HCT116 (cell line): ENCODE measurements around the gene MYLIP. TPM values are rescaled to one million over a fixed set of nuclear protein-coding genes. Genes with fewer than 3 reads are reported as not detected.

ENCODE experiments used
- ATAC-seq: fragments of 200-7000 bp; cut with Tn5 transposase; 2 replicates; pipeline ENCODE4 v1.9.1; 2020; ENCODE audit warnings: mild to moderate bottlenecking, moderate library complexity
- BruUV-seq: library from RNA; stranded (reverse); fragments of 400-500 nt; replicated peaks from 2 replicates; lab custom pipeline; 2021; lab: Mats Ljungman, UMichigan
- CTCF ChIA-PET: fragments of 300-600 bp; sonication (Branson Sonifier 250); formaldehyde crosslinking; loops from one replicate; lab custom pipeline; 2021; ENCODE audit warnings: antibody characterized with exemption; lab: Charles Lee
- POLR2A ChIA-PET: fragments of 300-600, 350-600 bp; sonication (Branson Sonifier 250); formaldehyde crosslinking; loops from one replicate; lab custom pipeline; 2021; ENCODE audit warnings: antibody characterized with exemption; lab: Charles Lee
- RAD21 ChIA-PET, 2 experiments: fragments of 300-600 bp; sonication (Branson Sonifier 250); formaldehyde crosslinking; loops; one replicate each; lab custom pipeline; 2023; ENCODE audit warnings: low total read pairs in 2 of 2; ENCODE audit not compliant: uncharacterized antibody in 2 of 2, unreplicated experiment in 2 of 2, low non-redundant PET in 1 of 2; lab: Charles Lee
- DNase-seq: peaks from one replicate; pipeline ENCODE4 v3.0.0-alpha.2; 2010; ENCODE audit warnings: low read depth, low spot score
- H2AFZ ChIP-seq: fragments of 200-600 bp; shearing (Covaris generic), sonication (generic); 2 replicates; pipeline ENCODE4 v1.6.1; 2017; ENCODE audit warnings: low read depth, mixed run types, mixed read lengths, antibody characterized with exemption, low read length; ENCODE audit not compliant: poor library complexity, severe bottlenecking
- H3K27ac ChIP-seq: 2 replicates; pipeline ENCODE4 v1.5.1; 2012; ENCODE audit warnings: low read depth, low read length
- H3K27me3 ChIP-seq: fragments of 200-600 bp; sonication (generic); 2 replicates; pipeline ENCODE4 v1.6.1; 2016; ENCODE audit warnings: mixed run types, low read length, mixed read lengths; ENCODE audit not compliant: insufficient read depth
- H3K36me3 ChIP-seq, 2 experiments: fragments of 200-500 bp in 1 of 2; fragments of 200-600 bp in 1 of 2; sonication (Bioruptor generic) in 1 of 2; sonication (generic) in 1 of 2; 2 replicates each; pipeline versions ENCODE4 v1.5.1 to v1.6.1; 2014 to 2016; ENCODE audit warnings: low read length in 2 of 2, inconsistent platforms in 1 of 2, mixed read lengths in 1 of 2, mixed run types in 1 of 2; ENCODE audit not compliant: insufficient read depth in 2 of 2, control insufficient read depth in 1 of 2
- H3K4me1 ChIP-seq, 2 experiments: fragments of 200-600 bp in 1 of 2; sonication (generic) in 1 of 2; 2 replicates each; pipeline versions ENCODE4 v1.5.1 to v1.6.1; 2012 to 2017; ENCODE audit warnings: low read length in 2 of 2, inconsistent platforms in 1 of 2, mild to moderate bottlenecking in 1 of 2, mixed read lengths in 1 of 2, mixed run types in 1 of 2, moderate library complexity in 1 of 2; ENCODE audit not compliant: insufficient read depth in 2 of 2, control insufficient read depth in 1 of 2
- H3K4me2 ChIP-seq: fragments of 200-600 bp; sonication (generic); 2 replicates; pipeline ENCODE4 v1.6.1; 2017; ENCODE audit warnings: mixed run types, low read length, mixed read lengths
- H3K4me3 ChIP-seq, 2 experiments: fragments of 200-600 bp in 1 of 2; sonication (generic) in 1 of 2; replicated peaks in 1 of 2; 2 replicates each; pipeline ENCODE4 v1.5.1; 2011 to 2016; ENCODE audit warnings: low read length in 2 of 2, control low read depth in 1 of 2, low read depth in 1 of 2, mild to moderate bottlenecking in 1 of 2, mixed read lengths in 1 of 2, mixed run types in 1 of 2
- H3K79me2 ChIP-seq: fragments of 200-600 bp; sonication (generic); 2 replicates; pipeline ENCODE4 v1.6.1; 2017; ENCODE audit warnings: mild to moderate bottlenecking, mixed run types, low read length, moderate library complexity, mixed read lengths; ENCODE audit not compliant: insufficient read depth
- H3K9ac ChIP-seq: fragments of 200-600 bp; sonication (generic); 2 replicates; pipeline ENCODE4 v1.6.1; 2016; ENCODE audit warnings: low read length, mixed read lengths
- H3K9me2 ChIP-seq: fragments of 200-600 bp; sonication (generic), shearing (Covaris generic); 2 replicates; pipeline ENCODE4 v1.6.1; 2017; ENCODE audit warnings: mixed run types, mild to moderate bottlenecking, moderate library complexity; ENCODE audit not compliant: insufficient read depth
- H3K9me3 ChIP-seq, 2 experiments: fragments of 200-500 bp in 1 of 2; fragments of 200-600 bp in 1 of 2; sonication (Bioruptor generic) in 1 of 2; sonication (generic) in 1 of 2; 2 replicates each; pipeline ENCODE4 v1.6.1; 2014 to 2017; ENCODE audit warnings: low read length in 2 of 2, mixed read lengths in 2 of 2, inconsistent platforms in 1 of 2, low read depth in 1 of 2, mild to moderate bottlenecking in 1 of 2, mixed run types in 1 of 2, moderate library complexity in 1 of 2; ENCODE audit not compliant: control insufficient read depth in 1 of 2, insufficient read depth in 1 of 2
- H4K20me1 ChIP-seq: fragments of 200-600 bp; sonication (generic), shearing (Covaris generic); 2 replicates; pipeline ENCODE4 v1.6.1; 2017; ENCODE audit warnings: mixed run types, mild to moderate bottlenecking, moderate library complexity; ENCODE audit not compliant: insufficient read depth
- ATF3 ChIP-seq: IDR thresholded peaks from 2 replicates; pipeline ENCODE4 v1.6.1; 2012
- CBX3 ChIP-seq: IDR thresholded peaks from 2 replicates; pipeline ENCODE4 v1.6.1; 2012; ENCODE audit warnings: low read depth
- CEBPB ChIP-seq: IDR thresholded peaks from 2 replicates; pipeline ENCODE4 v1.6.1; 2012; ENCODE audit warnings: low read depth
- ELF1 ChIP-seq: IDR thresholded peaks from 2 replicates; pipeline ENCODE4 v1.6.1; 2012; ENCODE audit warnings: low read depth, borderline replicate concordance
- EZH2 ChIP-seq: fragments of 200-600 bp; sonication (generic); IDR thresholded peaks from 2 replicates; pipeline ENCODE4 v1.6.1; 2017; ENCODE audit warnings: antibody characterized with exemption, mixed run types
- EZH2phosphoT487 ChIP-seq: fragments of 200-600 bp; IDR thresholded peaks from 2 replicates; pipeline ENCODE4 v1.6.1; 2018; ENCODE audit warnings: antibody characterized with exemption, borderline replicate concordance
- JUND ChIP-seq: IDR thresholded peaks from 2 replicates; pipeline ENCODE4 v1.6.1; 2012
- MAX ChIP-seq: IDR thresholded peaks from 2 replicates; pipeline ENCODE4 v1.6.1; 2012
- POLR2A ChIP-seq: IDR thresholded peaks from 2 replicates; pipeline ENCODE4 v1.7.0; 2011; ENCODE audit warnings: borderline replicate concordance; ENCODE audit not compliant: insufficient read depth, insufficient read length; ENCODE audit errors: extremely low read depth
- POLR2AphosphoS5 ChIP-seq: IDR thresholded peaks from 2 replicates; pipeline ENCODE4 v1.6.1; 2011; ENCODE audit warnings: mild to moderate bottlenecking, low read depth, low read length, moderate library complexity
- SIN3A ChIP-seq: IDR thresholded peaks from 2 replicates; pipeline ENCODE4 v1.6.1; 2012; ENCODE audit warnings: low read depth
- intact Hi-C: fragments of 100-400 bp; cut with micrococcal nuclease; formaldehyde crosslinking; loops from 2 replicates; pipeline ENCODE4 v1.10.0; 2022
- total RNA-seq: library from RNA; stranded (reverse); gene quantifications from one replicate; pipeline ENCODE4 v1.2.1, GENCODE V29; 2021; ENCODE audit not compliant: unreplicated experiment
- TF ChIP-seq, protein P1 (sequence below): IDR thresholded peaks from 2 replicates; pipeline ENCODE4 v1.6.1; 2012; ENCODE audit warnings: low read depth

Gene MYLIP
- total RNA-seq, 1 experiment from 2014 or later = 10.6 TPM

GRCh38 chr6:16135066-16135465 lies 6.2 kb downstream of the MYLIP start:
- Histone ChIP-seq H3K27ac (no peak overlapping the region), H3K4me3 (no peak overlapping the region), H3K36me3 (0 out of 4 replicates have a peak, but pooled peaks cover 0 to 2% of the 10 kb centered on the region in 2 experiments), H3K79me2 (peaks cover 46% of the 10 kb centered on the region), H3K4me2 (no peak overlapping the region), H4K20me1 (no peaks in the 10 kb centered on the region; the same call in 1 of the 2 replicates), H3K9me2 (no peaks in the 10 kb centered on the region), H2AFZ (no peak overlapping the region), H3K9ac (no peak overlapping the region), H3K4me1 (peaks cover 27 to 33% of the 10 kb centered on the region in 2 experiments), H3K9me3 (no peaks in the 10 kb centered on the region), H3K27me3 (no peaks in the 10 kb centered on the region)
- RAD21 ChIA-PET = no interaction called here
- TF ChIP-seq JUND (no peak), MAX (no peak), EZH2 (no peak), CEBPB (no peak), ATF3 (no peak), EZH2phosphoT487 (no peak), ELF1 (no peak), POLR2A (no peak), POLR2AphosphoS5 (no peak), SIN3A (no peak), CBX3 (no peak)
- TF ChIP-seq, protein P1, sequence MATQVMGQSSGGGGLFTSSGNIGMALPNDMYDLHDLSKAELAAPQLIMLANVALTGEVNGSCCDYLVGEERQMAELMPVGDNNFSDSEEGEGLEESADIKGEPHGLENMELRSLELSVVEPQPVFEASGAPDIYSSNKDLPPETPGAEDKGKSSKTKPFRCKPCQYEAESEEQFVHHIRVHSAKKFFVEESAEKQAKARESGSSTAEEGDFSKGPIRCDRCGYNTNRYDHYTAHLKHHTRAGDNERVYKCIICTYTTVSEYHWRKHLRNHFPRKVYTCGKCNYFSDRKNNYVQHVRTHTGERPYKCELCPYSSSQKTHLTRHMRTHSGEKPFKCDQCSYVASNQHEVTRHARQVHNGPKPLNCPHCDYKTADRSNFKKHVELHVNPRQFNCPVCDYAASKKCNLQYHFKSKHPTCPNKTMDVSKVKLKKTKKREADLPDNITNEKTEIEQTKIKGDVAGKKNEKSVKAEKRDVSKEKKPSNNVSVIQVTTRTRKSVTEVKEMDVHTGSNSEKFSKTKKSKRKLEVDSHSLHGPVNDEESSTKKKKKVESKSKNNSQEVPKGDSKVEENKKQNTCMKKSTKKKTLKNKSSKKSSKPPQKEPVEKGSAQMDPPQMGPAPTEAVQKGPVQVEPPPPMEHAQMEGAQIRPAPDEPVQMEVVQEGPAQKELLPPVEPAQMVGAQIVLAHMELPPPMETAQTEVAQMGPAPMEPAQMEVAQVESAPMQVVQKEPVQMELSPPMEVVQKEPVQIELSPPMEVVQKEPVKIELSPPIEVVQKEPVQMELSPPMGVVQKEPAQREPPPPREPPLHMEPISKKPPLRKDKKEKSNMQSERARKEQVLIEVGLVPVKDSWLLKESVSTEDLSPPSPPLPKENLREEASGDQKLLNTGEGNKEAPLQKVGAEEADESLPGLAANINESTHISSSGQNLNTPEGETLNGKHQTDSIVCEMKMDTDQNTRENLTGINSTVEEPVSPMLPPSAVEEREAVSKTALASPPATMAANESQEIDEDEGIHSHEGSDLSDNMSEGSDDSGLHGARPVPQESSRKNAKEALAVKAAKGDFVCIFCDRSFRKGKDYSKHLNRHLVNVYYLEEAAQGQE = no peak
- no peak for DNase-seq
- POLR2A ChIA-PET = no interaction called here
- CTCF ChIA-PET = no interaction called here
- intact Hi-C loops = no loop called here
- no TSS peak for BruUV-seq
- no peak for ATAC-seq
